RWPE1 (cell line): ENCODE results near the gene CTSE.
"Not testable (repeated sequence)": the region's sequence is repeated elsewhere in the genome, so short reads cannot be mapped to it uniquely, and the experiment has no call there.

Experiments
- CTCF ChIA-PET: fragments of 350-600 bp; sonication (Branson Sonifier 250); formaldehyde crosslinking; extraction: SDS; loops from one replicate; lab custom pipeline; 2021; lab: Yijun Ruan, JAX
- POLR2A ChIA-PET: fragments of 400-600 bp; formaldehyde crosslinking; extraction: SDS; loops from one replicate; lab custom pipeline; 2020; ENCODE audit warnings: antibody characterized with exemption; ENCODE audit not compliant: low non-redundant PET; lab: Yijun Ruan, JAX
- DNase-seq: peaks from one replicate; pipeline ENCODE4 v3.0.0; 2012; ENCODE audit warnings: low spot score
- H3K27ac ChIP-seq: fragments of 450-650 bp; 2 replicates; pipeline ENCODE4 v1.5.1; 2017
- TF ChIP-seq, protein P1 (sequence below): fragments of 450-650 bp; conservative IDR thresholded peaks from 2 replicates; pipeline ENCODE4 v1.5.1; 2017; ENCODE audit warnings: low read depth, mild to moderate bottlenecking

The CTSE gene

DNA sequence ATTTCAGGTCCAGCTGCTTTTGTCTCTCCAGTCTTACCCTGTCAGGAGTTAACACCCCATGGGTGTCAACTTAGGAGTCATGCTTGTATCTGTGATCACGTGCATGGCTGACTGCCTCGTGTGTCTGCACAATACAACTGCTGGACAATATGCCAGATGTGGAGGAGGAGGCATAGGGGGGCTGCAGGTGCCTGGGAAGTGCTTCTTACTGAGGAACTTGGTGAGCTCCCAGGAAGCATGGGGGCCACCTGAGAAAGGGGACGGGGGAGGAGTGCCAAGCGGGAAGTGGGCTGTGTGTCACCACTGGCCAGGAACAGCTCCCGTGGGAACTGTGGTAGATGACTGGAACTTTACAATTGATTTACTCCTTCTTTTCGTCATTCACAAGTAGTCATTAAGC lies 38.8 kb upstream of the CTSE start:
- POLR2A ChIA-PET, result no interaction called here
- CTCF ChIA-PET, result interaction anchor here (0.5 kb wide), 1 partner anchor 25 kb away, joined by 3 read pairs; no protein-coding TSS in a partner anchor
- TF ChIP-seq, protein P1, sequence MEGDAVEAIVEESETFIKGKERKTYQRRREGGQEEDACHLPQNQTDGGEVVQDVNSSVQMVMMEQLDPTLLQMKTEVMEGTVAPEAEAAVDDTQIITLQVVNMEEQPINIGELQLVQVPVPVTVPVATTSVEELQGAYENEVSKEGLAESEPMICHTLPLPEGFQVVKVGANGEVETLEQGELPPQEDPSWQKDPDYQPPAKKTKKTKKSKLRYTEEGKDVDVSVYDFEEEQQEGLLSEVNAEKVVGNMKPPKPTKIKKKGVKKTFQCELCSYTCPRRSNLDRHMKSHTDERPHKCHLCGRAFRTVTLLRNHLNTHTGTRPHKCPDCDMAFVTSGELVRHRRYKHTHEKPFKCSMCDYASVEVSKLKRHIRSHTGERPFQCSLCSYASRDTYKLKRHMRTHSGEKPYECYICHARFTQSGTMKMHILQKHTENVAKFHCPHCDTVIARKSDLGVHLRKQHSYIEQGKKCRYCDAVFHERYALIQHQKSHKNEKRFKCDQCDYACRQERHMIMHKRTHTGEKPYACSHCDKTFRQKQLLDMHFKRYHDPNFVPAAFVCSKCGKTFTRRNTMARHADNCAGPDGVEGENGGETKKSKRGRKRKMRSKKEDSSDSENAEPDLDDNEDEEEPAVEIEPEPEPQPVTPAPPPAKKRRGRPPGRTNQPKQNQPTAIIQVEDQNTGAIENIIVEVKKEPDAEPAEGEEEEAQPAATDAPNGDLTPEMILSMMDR, result no peak
- no peak overlapping the region for H3K27ac ChIP-seq
- no peak for DNase-seq

DNA sequence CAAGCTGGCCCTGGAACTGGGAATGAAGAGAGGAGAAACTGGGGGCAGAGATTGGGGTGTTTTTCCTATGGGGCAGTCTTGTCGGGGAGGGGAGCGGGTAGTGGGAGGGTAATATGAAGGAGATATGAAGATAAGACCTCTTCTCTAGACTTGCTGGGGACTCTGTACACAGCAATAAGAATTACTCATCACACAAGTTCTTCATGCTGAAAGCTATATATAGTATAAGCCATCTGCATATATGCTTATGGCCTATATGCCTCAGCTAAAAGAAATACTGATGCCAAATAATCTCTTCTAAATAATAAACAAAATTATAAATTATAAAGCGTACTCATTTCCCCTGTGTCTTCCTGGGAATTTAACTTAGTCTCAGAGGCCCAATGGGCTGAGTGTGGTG lies 37.1 kb upstream of the CTSE start:
- H3K27ac ChIP-seq, result no peak overlapping the region
- CTCF ChIA-PET, result interaction anchor here (0.7 kb wide), 1 partner anchor 40 kb away, joined by 4 read pairs; no protein-coding TSS in a partner anchor
- no peak for DNase-seq
- POLR2A ChIA-PET, result no interaction called here
- TF ChIP-seq, protein P1, result no peak

DNA sequence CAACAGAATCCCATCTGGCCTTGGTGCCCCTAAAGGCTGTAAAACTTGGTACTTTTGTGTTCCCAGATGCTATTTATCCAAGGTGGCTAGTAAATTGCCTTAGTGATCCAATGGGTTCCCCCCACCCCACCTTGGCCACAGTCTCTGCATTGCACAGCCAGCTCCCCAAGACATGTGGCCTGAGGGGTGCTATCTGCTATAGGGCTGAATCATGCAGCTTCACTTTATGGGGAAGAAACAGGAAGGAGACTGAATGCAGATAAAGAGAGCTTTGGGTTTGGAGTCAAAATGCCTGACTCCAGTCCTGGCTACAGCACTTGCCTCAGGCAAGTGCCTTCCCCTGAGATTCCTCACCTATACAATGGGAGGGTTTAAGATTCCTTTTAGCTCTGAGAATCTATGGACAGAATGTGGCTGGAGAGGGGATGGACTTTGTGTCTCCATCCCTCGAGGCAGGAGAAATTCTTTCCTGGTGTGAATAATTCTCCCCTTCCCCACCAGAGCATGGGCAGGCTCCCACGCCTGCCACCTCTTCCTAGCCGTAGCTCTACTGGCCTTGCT lies 35.7 kb upstream of the CTSE start:
- DNase-seq, result no peak
- TF ChIP-seq, protein P1, result no peak
- ChIA-PET POLR2A (no interaction called here), CTCF (interaction anchor here (1.0 kb wide), 1 partner anchor 82 kb away, joined by 3 read pairs; no protein-coding TSS in a partner anchor)
- H3K27ac ChIP-seq, result no peak overlapping the region

DNA sequence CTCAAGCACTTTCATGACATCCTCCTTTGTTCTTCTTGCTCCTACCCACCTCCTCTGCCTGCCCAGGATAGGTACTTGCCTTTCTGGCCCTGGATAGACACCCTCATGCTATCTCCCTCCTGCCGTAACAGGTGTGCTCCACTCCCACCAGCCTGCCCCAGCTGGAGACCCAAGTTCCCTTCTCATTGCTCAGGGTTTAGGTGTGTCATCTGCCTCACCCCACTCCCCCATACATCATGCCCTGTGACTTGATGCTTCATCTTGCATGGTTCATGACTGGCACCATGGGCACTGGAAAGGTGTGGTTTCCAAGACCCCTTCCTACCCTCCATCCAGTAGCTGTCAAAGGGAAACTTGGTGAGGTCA lies 35.2 kb upstream of the CTSE start:
- no peak for DNase-seq
- H3K27ac ChIP-seq, result no peak overlapping the region
- ChIA-PET POLR2A (no interaction called here), CTCF (no interaction called here)
- TF ChIP-seq, protein P1, result no peak

DNA sequence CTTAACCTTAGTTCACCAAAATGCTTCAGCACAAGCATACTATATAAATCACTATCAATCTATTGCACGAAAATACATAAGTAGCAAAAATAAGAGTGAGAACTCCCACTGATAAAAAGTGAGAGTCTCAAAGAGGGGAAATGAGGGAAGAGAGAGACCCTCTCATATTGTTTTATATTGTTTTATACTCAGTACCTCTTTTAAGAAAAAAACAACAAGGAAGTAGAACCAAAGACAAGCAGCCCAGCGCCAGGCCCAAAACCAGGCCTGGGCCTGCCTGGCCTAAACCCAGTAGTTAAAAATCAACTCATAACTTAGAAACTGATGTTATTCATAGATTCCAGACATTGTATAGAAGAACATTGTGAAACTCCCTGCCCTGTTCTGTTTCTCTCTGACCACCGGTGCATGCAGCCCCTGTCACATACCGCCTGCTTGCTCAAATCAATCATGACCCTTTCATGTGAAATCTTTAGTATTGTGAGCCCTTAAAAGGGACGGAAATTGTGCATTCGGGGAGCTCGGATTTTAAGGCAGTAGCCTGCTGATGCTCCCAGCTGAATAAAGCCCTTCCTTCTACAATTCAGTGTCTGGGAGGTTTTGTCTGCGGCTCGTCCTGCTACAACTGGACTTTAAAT lies 34.7 kb upstream of the CTSE start:
- POLR2A ChIA-PET, CTCF ChIA-PET: not testable (repeated sequence)

DNA sequence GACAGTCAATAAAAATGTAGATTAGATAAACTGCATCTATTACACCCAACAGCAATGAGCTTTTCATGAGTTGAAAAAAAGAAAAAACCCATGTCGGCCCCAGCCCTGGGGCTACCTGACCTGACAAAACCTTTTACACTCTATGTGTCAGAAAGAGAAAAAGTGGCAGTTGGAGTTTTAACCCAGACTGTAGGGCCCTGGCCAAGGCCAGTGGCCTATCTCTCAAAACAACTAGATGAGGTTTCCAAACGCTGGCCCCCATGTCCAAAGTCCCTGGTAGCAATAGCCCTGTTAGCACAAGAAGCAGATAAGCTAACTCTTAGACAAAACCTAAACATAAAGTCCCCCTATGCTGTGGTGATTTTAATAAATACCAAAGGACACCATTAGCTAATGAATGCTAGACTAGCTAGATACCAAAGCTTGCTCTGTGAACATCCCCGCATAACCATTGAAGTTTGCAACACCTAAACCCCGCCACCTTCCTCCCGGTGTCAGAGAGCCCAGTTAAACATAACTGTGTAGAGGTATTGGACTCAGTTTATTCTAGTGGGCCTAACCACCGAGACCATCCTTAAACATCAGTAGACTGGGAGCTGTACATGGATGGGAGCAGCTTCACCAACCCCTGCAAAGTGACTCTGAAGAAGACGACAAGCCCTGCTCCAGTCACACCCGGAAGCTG lies 32.1 kb upstream of the CTSE start:
- POLR2A ChIA-PET, H3K27ac ChIP-seq, DNase-seq: not testable (repeated sequence)
- CTCF ChIA-PET, result interaction anchor here (0.6 to 0.8 kb wide), 4 partner anchors 10 to 1249 kb away, joined by 3 to 5 read pairs (median 3); no protein-coding TSS in a partner anchor

More for the DNA sequence above, 34.7 kb upstream of the CTSE start:
- not testable (repeated sequence) for H3K27ac ChIP-seq, DNase-seq

DNA sequence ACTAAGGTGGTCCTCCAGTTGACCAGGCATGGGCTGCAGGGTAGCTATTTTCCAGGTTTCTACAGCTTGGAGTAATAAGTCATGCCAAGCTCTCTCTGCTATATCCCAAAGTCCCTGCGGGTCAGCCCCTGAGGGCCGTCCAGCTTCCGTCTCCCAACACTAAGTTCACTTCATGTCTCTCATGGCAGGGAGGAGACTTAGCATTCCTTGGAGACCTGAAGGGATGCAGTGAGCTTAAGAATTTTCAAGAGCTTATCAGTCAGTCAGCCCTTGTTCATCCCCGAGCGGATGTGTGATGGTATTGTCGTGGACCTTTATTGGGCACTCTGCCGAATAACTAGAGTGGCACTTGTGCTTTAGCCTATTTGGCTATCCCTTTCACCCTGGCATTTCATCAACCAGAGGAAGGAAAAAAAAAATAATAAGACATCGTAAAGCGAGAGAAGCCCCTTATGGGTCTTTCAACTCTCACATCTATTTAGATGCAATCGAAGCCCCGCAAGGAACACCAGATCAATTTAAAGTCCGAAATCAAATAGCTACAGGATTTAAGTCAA lies 31.5 kb upstream of the CTSE start:
- DNase-seq, H3K27ac ChIP-seq, POLR2A ChIA-PET: not testable (repeated sequence)
- CTCF ChIA-PET, result interaction anchor here (0.6 to 1.0 kb wide), 5 partner anchors 9 to 1249 kb away, joined by 3 to 5 read pairs (median 3); no protein-coding TSS in a partner anchor

DNA sequence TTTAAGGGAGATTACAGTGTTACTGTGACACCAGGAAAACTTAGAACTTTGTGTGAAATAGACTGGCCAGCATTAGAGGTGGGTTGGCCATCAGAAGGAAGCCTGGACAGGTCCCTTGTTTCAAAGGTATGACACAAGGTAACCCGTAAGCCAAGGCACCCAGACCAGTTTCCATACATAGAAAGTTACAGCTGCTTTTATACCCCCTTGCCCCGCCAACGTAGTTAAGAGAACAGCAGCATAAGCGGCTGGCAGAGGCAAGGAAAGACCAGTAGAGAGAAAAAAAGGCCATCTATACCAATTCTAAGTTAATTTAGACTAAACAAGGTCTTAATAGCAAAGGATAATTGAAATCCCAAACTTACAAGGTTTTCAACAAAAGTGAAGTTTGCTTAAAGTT lies 29.9 kb upstream of the CTSE start:
- H3K27ac ChIP-seq, POLR2A ChIA-PET, DNase-seq, CTCF ChIA-PET: not testable (repeated sequence)

DNA sequence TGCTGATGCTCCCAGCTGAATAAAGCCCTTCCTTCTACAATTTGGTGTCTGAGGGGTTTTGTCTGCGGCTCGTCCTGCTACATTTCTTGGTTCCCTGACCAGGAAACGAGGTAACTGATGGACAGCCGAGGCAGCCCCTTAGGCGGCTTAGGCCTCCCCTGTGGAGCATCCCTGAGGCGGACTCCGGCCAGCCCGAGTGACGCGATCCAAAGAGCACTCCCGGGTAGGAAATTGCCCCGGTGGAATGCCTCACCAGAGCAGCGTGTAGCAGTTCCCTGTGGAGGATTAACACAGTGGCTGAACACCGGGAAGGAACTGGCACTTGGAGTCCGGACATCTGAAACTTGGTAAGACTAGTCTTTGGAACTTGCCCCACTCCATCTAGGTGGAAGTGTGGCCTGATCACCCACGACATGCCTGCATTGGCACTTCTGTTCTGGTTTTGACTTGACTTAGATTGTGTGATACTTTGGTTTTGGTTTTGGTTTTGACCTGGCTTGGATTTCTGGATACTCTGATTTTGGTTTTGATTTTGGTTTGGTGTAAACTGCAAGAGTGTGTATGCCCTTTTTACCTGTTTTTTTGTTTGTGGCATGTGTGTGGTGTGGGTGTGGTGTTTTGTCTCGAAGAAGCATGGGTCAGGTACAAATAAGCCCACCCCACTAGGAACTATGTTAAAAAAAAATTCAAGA lies 29.4 kb upstream of the CTSE start, which contains the start of gene RHEX:
TSS of gene RHEX (plus strand) at position 255 of the 692 bp plus-strand sequence. CDS start 44,656 bp downstream, outside the sequence.
- DNase-seq, POLR2A ChIA-PET, H3K27ac ChIP-seq: not testable (repeated sequence)
- CTCF ChIA-PET, result interaction anchor here (0.6 kb wide), 1 partner anchor 417 kb away, joined by 3 read pairs; no protein-coding TSS in a partner anchor

DNA sequence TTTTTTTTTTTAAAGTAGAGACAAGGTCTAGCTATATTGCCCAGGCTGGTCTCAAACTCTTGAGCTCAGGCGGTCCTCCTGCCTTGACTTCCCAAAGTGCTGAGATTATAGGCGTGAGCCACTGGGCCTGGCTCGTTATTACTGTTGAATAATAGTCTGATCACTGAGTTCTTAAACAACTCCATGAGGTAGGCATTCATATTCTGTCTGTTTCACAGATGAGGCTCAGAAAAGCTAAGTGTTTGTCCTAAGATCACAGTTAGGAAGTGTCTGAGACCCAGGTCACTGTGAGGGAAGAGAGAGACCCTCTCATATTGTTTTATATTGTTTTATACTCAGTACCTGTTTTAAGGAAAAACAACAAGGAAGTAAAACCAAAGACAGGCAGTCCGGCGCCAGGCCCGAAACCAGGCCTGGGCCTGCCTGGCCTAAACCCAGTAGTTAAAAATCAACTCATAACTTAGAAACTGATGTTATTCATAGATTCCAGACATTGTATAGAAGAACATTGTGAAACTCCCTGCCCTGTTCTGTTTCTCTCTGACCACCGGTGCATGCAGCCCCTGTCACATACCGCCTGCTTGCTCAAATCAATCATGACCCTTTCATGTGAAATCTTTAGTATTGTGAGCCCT lies 28.7 kb upstream of the CTSE start:
- H3K27ac ChIP-seq, DNase-seq, POLR2A ChIA-PET: not testable (repeated sequence)
- CTCF ChIA-PET, result interaction anchor here (0.6 kb wide), 1 partner anchor 416 kb away, joined by 3 read pairs; no protein-coding TSS in a partner anchor
